NCI-H2196 treated with DMSO at 0.1 percent for 48 hours (cell line): ENCODE measurements around the gene SNTG2.

Experiments used
- DNase-seq: peaks from one replicate; lab custom pipeline; 2025; ENCODE audit not compliant: unreplicated experiment; lab: John Stamatoyannopoulos, UW

SNTG2 gene

GRCh38 chr2:1136846-1137245 lies 186.2 kb downstream of the SNTG2 start:
- DNase-seq = no peak

- no peak for DNase-seq
Measured at GRCh38 chr2:1137264-1137663, 186.6 kb downstream of the SNTG2 start.

DNA sequence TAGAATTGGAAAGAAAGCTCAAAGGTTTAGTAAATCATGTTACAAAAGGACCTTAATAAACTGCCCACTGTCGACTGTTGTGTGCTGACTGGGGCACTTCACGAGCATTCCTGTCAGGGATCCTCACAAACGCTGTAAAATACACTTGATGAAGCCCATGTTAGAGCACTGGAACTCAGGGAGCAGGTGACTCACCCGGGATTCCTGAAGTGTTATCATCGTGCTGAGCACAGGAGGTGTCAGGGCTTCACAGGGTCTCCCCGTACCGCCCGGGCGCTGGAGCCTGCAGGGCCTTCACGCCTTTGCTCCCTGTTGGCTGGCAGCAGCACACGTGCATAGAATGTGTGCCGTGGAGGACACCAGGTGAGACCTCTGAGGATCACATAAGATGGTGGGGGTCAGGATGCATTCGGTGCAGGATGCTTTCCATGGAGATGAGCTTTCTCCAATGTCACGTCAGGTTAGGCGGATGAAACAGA lies 187.3 kb downstream of the SNTG2 start:
- no peak for DNase-seq

DNA sequence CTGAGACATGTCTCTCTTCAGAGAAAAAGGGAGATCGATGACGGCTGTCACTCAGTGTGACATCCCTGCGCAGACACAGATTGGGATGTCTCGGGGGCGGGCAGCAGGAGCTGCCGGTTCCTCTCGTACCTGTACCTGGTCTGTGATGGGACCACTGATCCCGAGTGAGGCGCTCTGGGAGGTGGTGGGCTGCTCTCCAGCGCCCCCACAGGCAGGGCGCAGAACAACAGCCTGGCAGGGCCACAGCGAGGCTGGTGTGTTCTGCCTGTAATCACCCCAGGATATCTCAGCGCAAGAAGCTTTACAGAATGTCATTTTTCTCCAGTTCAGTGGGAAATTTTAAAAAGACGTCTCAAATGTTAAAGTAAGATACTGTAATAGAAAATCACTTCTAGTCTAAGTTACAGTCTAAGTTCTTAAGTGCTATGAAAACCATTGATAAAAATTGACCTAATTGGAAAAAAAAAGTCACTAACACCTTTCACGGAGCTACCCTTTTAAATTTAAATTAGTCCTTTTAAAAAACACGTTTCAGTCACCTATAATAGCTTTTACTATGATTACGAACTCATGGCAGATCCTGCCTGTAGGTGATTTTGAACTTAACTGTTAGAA lies 189.8 kb downstream of the SNTG2 start:
- no peak for DNase-seq

DNA sequence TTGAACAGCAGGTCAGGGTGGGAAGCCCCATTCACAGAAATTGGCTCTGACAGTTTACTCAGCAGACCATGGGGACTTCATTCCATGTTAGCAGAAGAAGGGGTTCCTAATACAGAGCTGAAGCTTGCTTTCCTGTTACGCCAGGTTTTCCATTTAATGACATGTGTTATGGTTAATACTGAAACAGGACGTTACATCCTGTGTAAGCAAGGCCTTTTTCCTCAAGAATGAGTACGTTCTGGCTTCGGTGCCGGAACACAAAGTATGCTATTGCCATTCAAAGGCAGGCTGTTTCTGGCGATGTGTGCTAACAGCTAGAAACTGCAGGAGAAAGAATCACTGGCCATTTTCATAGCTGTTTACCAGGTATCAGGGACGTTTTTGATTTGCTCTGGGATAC lies 190.4 kb downstream of the SNTG2 start:
- no peak for DNase-seq

DNA sequence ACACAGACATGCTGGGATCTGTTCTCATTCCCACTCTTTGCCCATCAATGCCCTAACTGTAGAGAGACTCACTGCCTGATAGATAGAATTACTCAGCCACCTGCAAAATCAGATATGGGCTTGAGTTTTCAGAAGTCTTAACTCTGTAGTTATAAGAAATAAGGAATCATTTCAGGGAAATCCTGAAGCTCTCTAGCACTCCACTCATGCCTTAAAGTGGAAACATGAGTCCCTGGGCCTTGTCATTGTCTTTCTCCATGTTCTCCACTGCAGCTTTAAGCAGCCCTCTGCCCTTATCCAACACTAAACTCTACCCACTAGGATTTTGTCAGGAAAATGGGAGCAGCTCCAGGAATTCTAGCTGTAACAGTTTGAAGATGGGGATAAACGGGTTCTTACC lies 192.5 kb downstream of the SNTG2 start:
- DNase-seq = no peak

- no peak for DNase-seq
Measured at GRCh38 chr2:1147873-1148612, 197.4 kb downstream of the SNTG2 start.

- no peak for DNase-seq
Measured at GRCh38 chr2:1150724-1151511, 200.3 kb downstream of the SNTG2 start.

GRCh38 chr2:1152375-1152774 lies 201.7 kb downstream of the SNTG2 start:
- no peak for DNase-seq

GRCh38 chr2:1153920-1154319 lies 203.3 kb downstream of the SNTG2 start:
- no peak for DNase-seq

DNA sequence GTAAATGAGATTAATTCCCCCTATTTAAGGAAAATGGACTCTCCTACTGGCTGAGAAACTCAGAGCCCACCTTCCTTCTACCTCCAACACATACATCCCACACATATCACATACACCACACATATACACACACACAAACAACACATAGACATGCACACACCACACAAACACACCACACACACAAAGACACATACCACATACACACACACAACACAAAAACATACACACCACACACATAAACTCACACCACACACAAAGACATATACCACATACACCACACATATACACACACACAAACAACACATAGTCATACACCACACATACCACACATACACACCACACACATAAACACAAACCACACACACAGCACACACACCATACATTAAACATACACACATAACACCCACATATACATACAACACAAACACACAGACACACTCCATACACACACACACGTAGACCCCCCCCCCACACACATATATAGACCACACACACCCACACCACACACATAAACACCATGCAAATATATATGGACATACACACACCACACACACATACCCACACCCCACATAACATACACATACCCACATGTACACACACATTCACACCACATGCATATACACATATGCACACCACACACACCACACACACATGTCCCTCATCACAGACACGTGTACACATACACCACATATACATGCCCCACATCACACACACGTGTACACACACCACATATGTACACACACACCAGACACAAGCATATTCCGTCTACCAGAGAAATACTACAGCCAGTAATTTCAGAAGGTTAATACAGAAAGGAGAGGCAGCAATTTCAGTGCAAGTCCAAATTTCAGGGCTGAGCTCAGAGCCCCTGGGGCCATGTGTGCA lies 204.3 kb downstream of the SNTG2 start:
- no peak for DNase-seq

DNA sequence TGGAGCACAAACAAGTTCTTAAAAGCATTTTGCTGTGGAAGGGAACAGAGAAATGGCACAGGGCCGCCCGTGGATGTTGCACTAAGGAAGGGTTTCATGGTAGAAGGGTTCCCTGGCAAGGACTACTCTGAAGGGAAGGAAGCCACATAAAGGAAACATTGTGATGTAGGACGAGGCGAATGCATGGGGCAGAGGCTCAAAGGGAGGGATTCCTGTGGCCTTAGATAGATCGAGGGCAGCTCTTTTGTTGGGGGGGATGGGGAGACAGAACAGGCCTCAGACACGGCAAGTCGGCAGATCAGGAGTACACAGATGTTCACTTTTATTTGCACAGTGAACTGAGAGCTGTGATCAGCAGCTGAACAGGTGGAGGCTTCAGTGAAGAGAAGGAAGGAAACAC lies 205.4 kb downstream of the SNTG2 start:
- DNase-seq = no peak

GRCh38 chr2:1156531-1156930 lies 205.9 kb downstream of the SNTG2 start:
- DNase-seq = no peak

- no peak for DNase-seq
Measured at GRCh38 chr2:1157107-1157506, 206.5 kb downstream of the SNTG2 start.

DNA sequence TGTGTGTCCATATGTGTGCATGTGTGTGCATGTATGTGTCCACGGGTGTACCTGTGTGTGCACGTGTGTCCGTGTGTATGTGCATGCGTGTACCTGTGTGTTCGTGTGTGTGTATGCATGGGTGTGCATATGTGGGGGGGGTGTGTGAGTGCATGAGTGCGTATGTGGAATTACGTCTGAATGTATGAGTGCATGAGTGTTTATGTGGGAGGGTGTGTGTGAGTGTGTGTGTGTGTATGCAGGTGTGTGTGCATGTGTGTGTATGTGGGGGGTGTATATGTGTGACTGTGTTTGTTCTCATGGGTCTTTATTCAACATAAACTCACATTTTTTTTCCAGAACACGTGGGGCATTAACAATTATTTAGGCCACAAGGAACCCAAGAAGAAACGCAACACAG lies 208.4 kb downstream of the SNTG2 start:
- no peak for DNase-seq

DNA sequence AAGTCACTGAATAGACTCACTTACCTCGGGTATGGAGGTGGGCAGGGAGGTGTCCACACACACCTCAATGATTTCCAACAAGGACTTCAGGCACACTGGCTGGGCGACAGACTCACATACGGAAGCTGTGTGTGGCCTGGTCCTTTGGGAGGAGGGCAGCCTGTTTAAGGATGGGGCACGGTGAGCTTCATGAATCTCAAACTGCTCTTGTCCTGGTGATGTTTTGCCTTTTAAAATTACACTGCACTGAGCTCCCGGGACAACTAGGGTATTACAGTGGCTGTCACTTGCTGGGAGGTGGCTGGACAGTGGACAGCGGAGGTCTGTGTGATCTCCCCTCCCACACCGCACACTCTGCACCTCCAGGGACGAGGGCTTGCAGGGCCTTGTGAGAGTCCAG lies 211.6 kb downstream of the SNTG2 start:
- DNase-seq = no peak

- DNase-seq = no peak
Measured at GRCh38 chr2:1162768-1163584, 212.3 kb downstream of the SNTG2 start.

GRCh38 chr2:1166976-1167375 lies 216.3 kb downstream of the SNTG2 start:
- no peak for DNase-seq

GRCh38 chr2:1168846-1169245 lies 218.2 kb downstream of the SNTG2 start:
- DNase-seq = no peak

- DNase-seq = no peak
Measured at GRCh38 chr2:1169291-1169949, 218.8 kb downstream of the SNTG2 start.
